ENCODE data around the gene PRR30. TPM values are rescaled to one million over a fixed set of nuclear protein-coding genes. Genes with fewer than 3 reads are reported as not detected.

PRR30 gene
- total RNA-seq, 4 donors from 2014 or later = not detected

DNA sequence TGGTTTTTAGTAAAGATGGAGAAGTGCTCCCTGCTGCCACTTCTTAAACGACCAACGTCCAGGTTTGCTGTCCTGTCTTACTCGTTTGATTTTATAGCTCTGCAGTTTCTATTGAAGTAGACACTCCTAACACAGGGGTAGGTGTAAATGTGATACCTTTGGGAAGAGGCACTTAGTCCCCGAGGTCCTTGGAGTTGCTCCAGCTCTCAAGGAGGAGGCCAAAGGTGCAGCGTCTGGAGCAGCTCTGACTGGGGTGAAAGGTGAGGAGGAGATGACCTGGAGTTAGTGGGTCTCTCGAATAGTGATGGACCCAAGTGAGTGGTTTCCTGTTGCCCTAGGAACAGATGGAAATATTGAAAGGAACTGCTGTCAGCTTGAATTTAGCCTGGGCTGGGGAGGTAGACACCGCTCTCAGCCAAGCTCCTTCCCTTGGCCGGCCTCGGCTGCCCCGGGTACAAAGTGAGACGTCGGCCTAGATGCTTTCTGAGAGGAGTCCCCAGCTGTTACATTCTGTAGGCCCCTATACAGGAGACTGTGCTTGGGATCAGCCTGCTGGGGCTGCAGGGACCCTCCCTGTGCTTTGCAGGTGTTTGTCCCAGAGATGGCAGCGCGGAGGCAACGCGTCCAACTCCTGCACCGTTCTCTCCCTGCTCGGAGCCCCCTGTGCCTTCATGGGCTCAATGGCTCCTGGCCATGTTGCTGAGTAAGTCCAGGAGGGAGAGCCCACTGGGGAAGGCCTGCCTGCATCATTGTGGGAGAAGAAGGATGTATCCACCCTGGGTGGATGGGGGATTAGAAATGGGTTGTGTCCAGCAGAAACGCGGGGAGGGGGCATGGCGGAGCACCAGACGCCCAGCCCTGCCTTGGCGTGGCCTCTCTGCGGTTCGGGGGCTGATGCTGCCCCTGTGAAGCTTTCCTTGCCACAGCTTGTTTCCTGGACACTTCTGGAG lies 47.2 kb downstream of the PRR30 start:
- Histone ChIP-seq H3K9me3 (no peaks in the 10 kb centered on the region), H3K4me1 (peaks cover 12 to 13% of the 10 kb centered on the region in 2 donors), H3K36me3 (no peaks in the 10 kb centered on the region), H3K4me3 (no peak overlapping the region), H3K27me3 (no peaks in the 10 kb centered on the region), H3K27ac (no peak overlapping the region)
- intact Hi-C loops (cut with DNase I; ENCODE audit: low total_unique reads) = no loop called here
- TF ChIP-seq, protein P1, sequence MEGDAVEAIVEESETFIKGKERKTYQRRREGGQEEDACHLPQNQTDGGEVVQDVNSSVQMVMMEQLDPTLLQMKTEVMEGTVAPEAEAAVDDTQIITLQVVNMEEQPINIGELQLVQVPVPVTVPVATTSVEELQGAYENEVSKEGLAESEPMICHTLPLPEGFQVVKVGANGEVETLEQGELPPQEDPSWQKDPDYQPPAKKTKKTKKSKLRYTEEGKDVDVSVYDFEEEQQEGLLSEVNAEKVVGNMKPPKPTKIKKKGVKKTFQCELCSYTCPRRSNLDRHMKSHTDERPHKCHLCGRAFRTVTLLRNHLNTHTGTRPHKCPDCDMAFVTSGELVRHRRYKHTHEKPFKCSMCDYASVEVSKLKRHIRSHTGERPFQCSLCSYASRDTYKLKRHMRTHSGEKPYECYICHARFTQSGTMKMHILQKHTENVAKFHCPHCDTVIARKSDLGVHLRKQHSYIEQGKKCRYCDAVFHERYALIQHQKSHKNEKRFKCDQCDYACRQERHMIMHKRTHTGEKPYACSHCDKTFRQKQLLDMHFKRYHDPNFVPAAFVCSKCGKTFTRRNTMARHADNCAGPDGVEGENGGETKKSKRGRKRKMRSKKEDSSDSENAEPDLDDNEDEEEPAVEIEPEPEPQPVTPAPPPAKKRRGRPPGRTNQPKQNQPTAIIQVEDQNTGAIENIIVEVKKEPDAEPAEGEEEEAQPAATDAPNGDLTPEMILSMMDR (IDR thresholded peaks at IDR 0.05 in 4 of 5, conservative IDR thresholded peaks at IDR 0.05 in 1 of 5) = no peak
- no peak for TF ChIP-seq POLR2A (IDR thresholded peaks at IDR 0.05)
- in situ Hi-C loops (cut with MboI; ENCODE audit: low sequenced_read_pairs in 4 of 4) = loop anchor here in 2 of 4 donors (10.0 kb wide), 1 partner anchor 193 kb away; the partner anchor contains the start of gene TRIM54 (in 2 of the 2)
- ATAC-seq = no peak
- DNase-seq = no peak

DNA sequence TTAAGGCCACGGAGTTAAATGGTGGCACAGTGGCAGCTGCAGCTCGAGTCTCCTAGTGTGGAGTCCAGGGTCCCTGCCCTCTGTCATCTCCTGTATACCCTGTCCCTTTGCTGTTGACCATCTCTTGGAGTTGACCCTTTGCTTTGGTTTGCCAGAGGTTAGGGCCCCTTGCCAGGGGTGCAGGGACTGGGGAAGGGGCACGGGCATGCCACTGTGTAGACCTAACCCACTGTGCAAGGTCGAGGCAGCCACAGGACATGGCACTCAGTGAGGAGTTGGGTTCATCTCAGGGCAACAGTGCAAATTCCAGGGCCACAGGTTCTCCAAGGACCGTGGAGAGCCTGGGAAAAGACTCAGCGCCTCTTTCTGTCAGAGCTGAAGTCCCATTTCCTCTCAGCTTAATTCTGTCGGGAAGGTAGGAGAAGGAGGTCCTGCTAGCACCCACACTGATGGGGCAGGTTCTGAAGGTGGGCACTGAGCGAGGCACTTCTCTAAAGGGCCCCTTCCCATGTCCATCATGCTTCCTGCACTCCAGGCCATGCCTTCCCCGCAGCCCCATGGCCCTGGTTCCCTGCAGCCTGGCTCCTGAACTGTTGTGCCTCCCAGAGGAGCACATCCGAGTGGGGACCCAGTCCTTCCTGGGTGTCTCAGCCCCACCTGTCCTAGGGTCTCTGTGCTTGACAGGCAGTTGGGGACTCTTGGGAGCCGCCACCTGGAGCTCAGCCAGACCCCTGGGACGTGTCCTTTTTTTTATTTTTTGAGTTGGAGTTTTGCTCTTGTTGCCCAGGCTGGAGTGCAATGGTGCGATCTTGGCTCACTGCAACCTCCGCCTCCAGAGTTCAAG lies 49.9 kb downstream of the PRR30 start:
- no peak overlapping the region for H3K27ac ChIP-seq
- no peaks in the 10 kb centered on the region for H3K9me3 ChIP-seq
- H3K4me1 ChIP-seq = peaks cover 13 to 17% of the 10 kb centered on the region in 2 donors
- in situ Hi-C loops (cut with MboI; ENCODE audit: low sequenced_read_pairs in 4 of 4) (loop anchor here (5.0 to 10.0 kb wide), 3 partner anchors 55 to 125 kb away; partner anchors contain the start of genes TMEM214 (in 3 of the 4) and MAPRE3 (in 1 of the 4)), intact Hi-C loops (cut with DNase I; ENCODE audit: low total_unique reads) (loop anchor here (5.0 to 10.0 kb wide), 2 partner anchors 57 to 285 kb away; partner anchors contain the start of genes EIF2B4, SNX17 and TMEM214)
- H3K4me3 ChIP-seq = no peak overlapping the region
- no peaks in the 10 kb centered on the region for H3K27me3 ChIP-seq
- ATAC-seq (no peak), DNase-seq (no peak)
- TF ChIP-seq, protein P1 (IDR thresholded peaks at IDR 0.05 in 4 of 5, conservative IDR thresholded peaks at IDR 0.05 in 1 of 5) = no peak
- no peak for TF ChIP-seq POLR2A (IDR thresholded peaks at IDR 0.05)
- no peaks in the 10 kb centered on the region for H3K36me3 ChIP-seq

DNA sequence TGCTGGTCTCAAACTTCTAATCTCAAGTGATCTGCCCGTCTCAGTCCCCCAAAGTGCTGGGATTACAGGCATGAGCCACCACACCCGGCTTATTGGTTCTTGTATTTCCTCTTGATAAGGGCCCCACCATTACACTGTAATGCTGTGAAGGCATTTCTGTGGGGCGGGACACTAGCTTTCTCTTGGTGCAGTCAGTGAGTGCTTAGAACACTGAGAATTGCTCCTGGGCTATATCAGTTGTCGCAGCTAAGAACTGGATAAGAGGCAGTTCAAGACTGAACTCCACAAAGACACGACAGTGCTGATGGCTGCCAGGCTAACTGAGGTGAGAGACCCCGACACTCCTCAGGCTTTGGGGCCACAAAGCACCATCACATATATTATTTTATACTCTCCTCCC lies 50.6 kb downstream of the PRR30 start:
- TF ChIP-seq POLR2A (IDR thresholded peaks at IDR 0.05) = no peak
- TF ChIP-seq, protein P1 (IDR thresholded peaks at IDR 0.05 in 4 of 5, conservative IDR thresholded peaks at IDR 0.05 in 1 of 5) = no peak
- Histone ChIP-seq H3K4me1 (peaks cover 13 to 22% of the 10 kb centered on the region in 2 donors), H3K36me3 (no peaks in the 10 kb centered on the region), H3K27me3 (no peaks in the 10 kb centered on the region), H3K4me3 (no peak overlapping the region), H3K9me3 (no peaks in the 10 kb centered on the region), H3K27ac (no peak overlapping the region)
- DNase-seq = no peak
- no peak for ATAC-seq
- in situ Hi-C loops (cut with MboI; ENCODE audit: low sequenced_read_pairs in 4 of 4) = loop anchor here (5.0 to 10.0 kb wide), 3 partner anchors 54 to 124 kb away; partner anchors contain the start of genes TMEM214 (in 3 of the 4) and MAPRE3 (in 1 of the 4)
- intact Hi-C loops (cut with DNase I; ENCODE audit: low total_unique reads) = loop anchor here (5.0 to 10.0 kb wide), 2 partner anchors 56 to 286 kb away; partner anchors contain the start of genes EIF2B4, SNX17 and TMEM214

DNA sequence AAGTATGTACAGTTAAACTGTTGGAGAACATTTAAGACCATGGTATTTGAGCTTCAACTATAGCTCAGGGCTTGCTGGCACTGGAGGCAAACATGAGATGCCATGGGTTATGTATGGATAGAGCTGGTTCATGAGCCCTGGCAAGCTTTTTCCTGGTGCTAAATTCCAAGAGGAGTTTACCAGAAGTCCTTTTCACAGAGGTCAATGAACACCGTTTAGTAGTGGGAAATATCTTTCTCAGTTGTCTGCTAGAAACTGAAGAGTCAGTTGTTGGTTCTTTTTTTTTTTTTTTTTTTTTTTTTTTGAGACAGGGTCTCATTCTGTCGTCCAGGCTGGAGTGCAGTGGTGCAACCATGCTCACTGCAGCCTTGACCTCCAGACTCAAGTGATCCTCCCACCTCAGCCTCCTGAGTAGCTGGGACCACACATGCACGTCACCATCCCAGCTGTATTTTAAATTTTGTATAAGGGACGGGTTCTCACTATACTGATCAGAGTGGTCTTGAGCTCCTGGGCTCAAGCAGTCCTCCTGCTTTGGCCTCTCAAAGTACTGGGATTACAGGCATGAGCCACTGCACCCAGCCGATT lies 51.3 kb downstream of the PRR30 start:
- peaks cover 13 to 24% of the 10 kb centered on the region in 2 donors for H3K4me1 ChIP-seq
- in situ Hi-C loops (cut with MboI; ENCODE audit: low sequenced_read_pairs in 4 of 4) = loop anchor here (5.0 to 10.0 kb wide), 3 partner anchors 53 to 123 kb away; partner anchors contain the start of genes TMEM214 (in 3 of the 4) and MAPRE3 (in 1 of the 4)
- H3K4me3 ChIP-seq = no peak overlapping the region

More for the DNA sequence above, 51.3 kb downstream of the PRR30 start:
- DNase-seq (no peak), ATAC-seq (no peak)
- Histone ChIP-seq H3K27me3 (no peaks in the 10 kb centered on the region), H3K9me3 (no peaks in the 10 kb centered on the region), H3K36me3 (no peaks in the 10 kb centered on the region), H3K27ac (no peak overlapping the region)
- TF ChIP-seq POLR2A (IDR thresholded peaks at IDR 0.05) = no peak
- TF ChIP-seq, protein P1 (IDR thresholded peaks at IDR 0.05 in 4 of 5, conservative IDR thresholded peaks at IDR 0.05 in 1 of 5) = no peak
- intact Hi-C loops (cut with DNase I; ENCODE audit: low total_unique reads) = loop anchor here (5.0 to 10.0 kb wide), 2 partner anchors 56 to 287 kb away; partner anchors contain the start of genes EIF2B4, SNX17 and TMEM214
